ENCODE data around the gene ISG15. TPM values are rescaled to one million over a fixed set of nuclear protein-coding genes. Genes with fewer than 3 reads are reported as not detected.

ISG15 gene
- total and polyA plus RNA-seq, 10 donors, result 23.3 to 230 (median 58.8) TPM

GRCh38 chr1:979744-980072 is 33.6 kb upstream of the ISG15 start:
- intact Hi-C loops (cut with DNase I; ENCODE audit: low total_unique reads), result no loop called here
- WGBS, 5 donors, result 92 to 97% (median 93%) methylated on average over 9 of the region's 9 CpGs
- H3K27me3 ChIP-seq (replicated peaks in 1 of 7), result peaks cover 0 to 81% (median 32%) of the 10 kb centered on the region in 7 donors

GRCh38 chr1:980137-980571 is 33.1 kb upstream of the ISG15 start:
- intact Hi-C loops (cut with DNase I; ENCODE audit: low total_unique reads), result no loop called here
- H3K36me3 ChIP-seq, result no peaks in the 10 kb centered on the region

More at GRCh38 chr1:979744-980072, 33.6 kb upstream of the ISG15 start:
- TF ChIP-seq POLR2A (IDR thresholded peaks at IDR 0.05), result no peak
- TF ChIP-seq POLR2AphosphoS5 (IDR thresholded peaks at IDR 0.05), result no peak
- TF ChIP-seq, protein P1, sequence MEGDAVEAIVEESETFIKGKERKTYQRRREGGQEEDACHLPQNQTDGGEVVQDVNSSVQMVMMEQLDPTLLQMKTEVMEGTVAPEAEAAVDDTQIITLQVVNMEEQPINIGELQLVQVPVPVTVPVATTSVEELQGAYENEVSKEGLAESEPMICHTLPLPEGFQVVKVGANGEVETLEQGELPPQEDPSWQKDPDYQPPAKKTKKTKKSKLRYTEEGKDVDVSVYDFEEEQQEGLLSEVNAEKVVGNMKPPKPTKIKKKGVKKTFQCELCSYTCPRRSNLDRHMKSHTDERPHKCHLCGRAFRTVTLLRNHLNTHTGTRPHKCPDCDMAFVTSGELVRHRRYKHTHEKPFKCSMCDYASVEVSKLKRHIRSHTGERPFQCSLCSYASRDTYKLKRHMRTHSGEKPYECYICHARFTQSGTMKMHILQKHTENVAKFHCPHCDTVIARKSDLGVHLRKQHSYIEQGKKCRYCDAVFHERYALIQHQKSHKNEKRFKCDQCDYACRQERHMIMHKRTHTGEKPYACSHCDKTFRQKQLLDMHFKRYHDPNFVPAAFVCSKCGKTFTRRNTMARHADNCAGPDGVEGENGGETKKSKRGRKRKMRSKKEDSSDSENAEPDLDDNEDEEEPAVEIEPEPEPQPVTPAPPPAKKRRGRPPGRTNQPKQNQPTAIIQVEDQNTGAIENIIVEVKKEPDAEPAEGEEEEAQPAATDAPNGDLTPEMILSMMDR (IDR thresholded peaks at IDR 0.05 in 8 of 11, conservative IDR thresholded peaks at IDR 0.05 in 3 of 11), result no peak
- Histone ChIP-seq H3K27ac (no peak overlapping the region), H3K4me3 (no peak overlapping the region), H3K9me3 (no peaks in the 10 kb centered on the region), H3K36me3 (no peaks in the 10 kb centered on the region), H3K4me1 (peaks cover 8 to 23% (median 11%) of the 10 kb centered on the region in 6 donors)
- DNase-seq, result no peak

GRCh38 chr1:980602-981395 is 32.5 kb upstream of the ISG15 start:
- Histone ChIP-seq H3K27me3 (replicated peaks in 1 of 7) (peaks cover 0 to 81% (median 23%) of the 10 kb centered on the region in 7 donors), H3K9me3 (no peaks in the 10 kb centered on the region), H3K4me1 (peaks cover 6 to 16% (median 10%) of the 10 kb centered on the region in 6 donors), H3K4me3 (no peak overlapping the region), H3K27ac (no peak overlapping the region), H3K36me3 (no peaks in the 10 kb centered on the region)
- intact Hi-C loops (cut with DNase I; ENCODE audit: low total_unique reads), result no loop called here
- WGBS, 5 donors, result 74 to 80% (median 78%) methylated on average over 18 to 35 of the region's 35 CpGs
- TF ChIP-seq POLR2A (IDR thresholded peaks at IDR 0.05) (no peak), POLR2AphosphoS5 (IDR thresholded peaks at IDR 0.05) (no peak)
- TF ChIP-seq, protein P1 (IDR thresholded peaks at IDR 0.05 in 8 of 11, conservative IDR thresholded peaks at IDR 0.05 in 3 of 11), result no peak
- DNase-seq, result no peak

More at GRCh38 chr1:980137-980571, 33.1 kb upstream of the ISG15 start:
- Histone ChIP-seq H3K27me3 (replicated peaks in 1 of 7) (peaks cover 0 to 81% (median 28%) of the 10 kb centered on the region in 7 donors), H3K4me3 (no peak overlapping the region), H3K9me3 (no peaks in the 10 kb centered on the region), H3K27ac (no peak overlapping the region), H3K4me1 (peaks cover 8 to 22% (median 11%) of the 10 kb centered on the region in 6 donors)
- WGBS, 5 donors, result 72 to 90% (median 81%) methylated on average over 1 to 13 of the region's 13 CpGs
- DNase-seq, result peak; percentile 66
- TF ChIP-seq, protein P1 (IDR thresholded peaks at IDR 0.05 in 8 of 11, conservative IDR thresholded peaks at IDR 0.05 in 3 of 11), result no peak
- TF ChIP-seq POLR2A (IDR thresholded peaks at IDR 0.05), result no peak
- TF ChIP-seq POLR2AphosphoS5 (IDR thresholded peaks at IDR 0.05), result no peak

GRCh38 chr1:981491-981954 is 31.8 kb upstream of the ISG15 start:
- intact Hi-C loops (cut with DNase I; ENCODE audit: low total_unique reads), result no loop called here
- Histone ChIP-seq H3K4me3 (no peak overlapping the region), H3K4me1 (peaks cover 0 to 9% (median 4%) of the 10 kb centered on the region in 6 donors), H3K36me3 (no peaks in the 10 kb centered on the region), H3K27me3 (replicated peaks in 1 of 7) (peaks cover 0 to 80% (median 19%) of the 10 kb centered on the region in 7 donors), H3K27ac (no peak overlapping the region), H3K9me3 (no peaks in the 10 kb centered on the region)
- 73 to 83% (median 78%) methylated on average over 11 to 21 of the region's 21 CpGs for WGBS, 5 donors
- peak; percentile 69 for DNase-seq
- TF ChIP-seq, protein P1 (IDR thresholded peaks at IDR 0.05 in 8 of 11, conservative IDR thresholded peaks at IDR 0.05 in 3 of 11), result no peak
- TF ChIP-seq POLR2A (IDR thresholded peaks at IDR 0.05) (no peak), POLR2AphosphoS5 (IDR thresholded peaks at IDR 0.05) (no peak)
